PC-3 (cell line): ENCODE measurements around the gene ROR1. TPM values are rescaled to one million over a fixed set of nuclear protein-coding genes. Genes with fewer than 3 reads are reported as not detected.

Source experiments
- ATAC-seq: fragments of 200-7000 bp; cut with Tn5 transposase; 2 replicates; pipeline ENCODE4 v1.9.1; 2020; ENCODE audit warnings: mild to moderate bottlenecking, moderate library complexity
- BruUV-seq: library from RNA; stranded (reverse); fragments of 400-500 nt; replicated peaks from 2 replicates; lab custom pipeline; 2021; lab: Mats Ljungman, UMichigan
- CTCF ChIA-PET: fragments of 300-600 bp; sonication (Branson Sonifier 250); formaldehyde crosslinking; loops from one replicate; lab custom pipeline; 2022; ENCODE audit warnings: antibody characterized with exemption; lab: Charles Lee
- POLR2A ChIA-PET: fragments of 300-600 bp; sonication (Branson Sonifier 250); formaldehyde crosslinking; loops from one replicate; lab custom pipeline; 2022; ENCODE audit warnings: antibody characterized with exemption; ENCODE audit not compliant: unreplicated experiment; lab: Charles Lee
- DNase-seq: peaks from one replicate; pipeline ENCODE4 v3.0.0-alpha.2; 2015
- H2AFZ ChIP-seq: fragments of 300-600 bp; sonication (generic); 2 replicates; pipeline ENCODE4 v1.6.0; 2016; ENCODE audit warnings: antibody characterized with exemption, low read length
- H3F3A ChIP-seq: fragments of 300-600 bp; sonication (generic); one replicate; pipeline ENCODE4 v1.6.0; 2017; ENCODE audit warnings: antibody characterized with exemption, low read length, control low read depth, mild to moderate bottlenecking; ENCODE audit not compliant: unreplicated experiment
- H3K27ac ChIP-seq: fragments of 300-600 bp; sonication (generic); 2 replicates; pipeline ENCODE4 v1.5.1; 2016; ENCODE audit warnings: mild to moderate bottlenecking, low read length
- H3K27me3 ChIP-seq: fragments of 300-600 bp; sonication (generic); 2 replicates; pipeline ENCODE4 v1.6.1; 2016; ENCODE audit warnings: low read length, mixed read lengths
- H3K36me3 ChIP-seq: fragments of 300-600 bp; sonication (generic); 2 replicates; pipeline ENCODE4 v1.6.1; 2016; ENCODE audit warnings: low read depth, mixed run types, low read length, mixed read lengths
- H3K4me1 ChIP-seq: fragments of 300-600 bp; sonication (generic); 2 replicates; pipeline ENCODE4 v1.5.1; 2016; ENCODE audit warnings: low read length; ENCODE audit not compliant: insufficient read depth
- H3K4me2 ChIP-seq: fragments of 300-600 bp; sonication (generic); 2 replicates; pipeline ENCODE4 v1.6.0; 2016; ENCODE audit warnings: low read length
- H3K4me3 ChIP-seq: fragments of 300-600 bp; sonication (generic); 2 replicates; pipeline ENCODE4 v1.5.1; 2016; ENCODE audit warnings: mild to moderate bottlenecking, low read length, mixed read lengths
- H3K79me2 ChIP-seq: fragments of 300-600 bp; sonication (generic); 2 replicates; pipeline ENCODE4 v1.6.1; 2017; ENCODE audit warnings: low read length, mixed read lengths
- H3K9ac ChIP-seq: fragments of 300-600 bp; sonication (generic); 2 replicates; pipeline ENCODE4 v1.6.0; 2016; ENCODE audit warnings: mild to moderate bottlenecking, low read length
- H3K9me2 ChIP-seq: fragments of 300-600 bp; sonication (generic); replicated peaks from 2 replicates; pipeline ENCODE4 v1.6.1; 2016; ENCODE audit warnings: mixed run types, low read length, mixed read lengths
- H3K9me3 ChIP-seq: fragments of 300-600 bp; sonication (generic); 2 replicates; pipeline ENCODE4 v1.6.1; 2016; ENCODE audit warnings: low read length, mixed read lengths
- H4K20me1 ChIP-seq: fragments of 300-600 bp; sonication (generic); 2 replicates; pipeline ENCODE4 v1.6.1; 2016; ENCODE audit warnings: low read length, mixed read lengths
- CTCF ChIP-seq: fragments of 300-600 bp; sonication (generic); conservative IDR thresholded peaks from 2 replicates; pipeline ENCODE4 v1.5.1; 2017; ENCODE audit warnings: antibody characterized with exemption, low read depth, mild to moderate bottlenecking, low read length
- EZH2 ChIP-seq: fragments of 300-600 bp; sonication (generic); IDR thresholded peaks from one replicate; pipeline ENCODE4 v1.6.1; 2017; ENCODE audit warnings: antibody characterized with exemption, mild to moderate bottlenecking, low read length; ENCODE audit not compliant: unreplicated experiment
- EZH2phosphoT487 ChIP-seq: fragments of 300-600 bp; sonication (generic); IDR thresholded peaks from 2 replicates; pipeline ENCODE4 v1.6.1; 2018; ENCODE audit warnings: mild to moderate bottlenecking, antibody characterized with exemption, low read length, borderline replicate concordance
- intact Hi-C: fragments of 100-400 bp; cut with micrococcal nuclease; formaldehyde crosslinking; loops from 2 replicates; pipeline ENCODE4 v1.9.0; 2023
- total RNA-seq: library from RNA; depleted of rRNA; stranded (reverse); fragments of >200 nt; gene quantifications from 2 replicates; pipeline ENCODE4 v1.2.3, GENCODE V29; 2014

Gene ROR1
- total RNA-seq, 1 experiment from 2014 or later, result 16.5 TPM

- no peak overlapping the region for H2AFZ ChIP-seq
- ChIA-PET CTCF (no interaction called here), POLR2A (interaction anchor here (0.6 kb wide), 1 partner anchor 28 kb away, joined by 6 read pairs; no protein-coding TSS in a partner anchor)
- H3K27me3 ChIP-seq, result no peaks in the 10 kb centered on the region
- H3F3A ChIP-seq, result no peaks in the 10 kb centered on the region
- H3K9me2 ChIP-seq, result no peaks in the 10 kb centered on the region
- TF ChIP-seq EZH2phosphoT487 (no peak), CTCF (no peak), EZH2 (no peak)
- H3K79me2 ChIP-seq, result no peaks in the 10 kb centered on the region
- no peaks in the 10 kb centered on the region for H4K20me1 ChIP-seq
- no peak for DNase-seq
- no TSS peak for BruUV-seq
- no peaks in the 10 kb centered on the region for H3K36me3 ChIP-seq
- H3K4me1 ChIP-seq, result no peaks in the 10 kb centered on the region
- H3K9ac ChIP-seq, result no peak overlapping the region
- ATAC-seq, result no peak
- H3K9me3 ChIP-seq, result no peaks in the 10 kb centered on the region
- no peak overlapping the region for H3K4me2 ChIP-seq
- H3K4me3 ChIP-seq, result no peak overlapping the region
- H3K27ac ChIP-seq, result no peak overlapping the region
- intact Hi-C loops, result no loop called here
Observed at GRCh38 chr1:64147759-64148158, 373.9 kb downstream of the ROR1 start.

GRCh38 chr1:64150266-64150665, 376.4 kb downstream of the ROR1 start:
- H4K20me1 ChIP-seq, result no peaks in the 10 kb centered on the region
- no peaks in the 10 kb centered on the region for H3K36me3 ChIP-seq
- no peaks in the 10 kb centered on the region for H3K9me2 ChIP-seq
- no peak overlapping the region for H3K4me2 ChIP-seq
- no peak overlapping the region for H3K4me3 ChIP-seq
- no TSS peak for BruUV-seq
- H3K27ac ChIP-seq, result no peak overlapping the region
- intact Hi-C loops, result no loop called here
- TF ChIP-seq EZH2phosphoT487 (no peak), CTCF (no peak)
- ATAC-seq (no peak), DNase-seq (no peak)
- no peaks in the 10 kb centered on the region for H3K4me1 ChIP-seq
- H3K9ac ChIP-seq, result no peak overlapping the region
- ChIA-PET CTCF (no interaction called here), POLR2A (no interaction called here)
- H3K79me2 ChIP-seq, result no peaks in the 10 kb centered on the region
- no peaks in the 10 kb centered on the region for H3F3A ChIP-seq
- H2AFZ ChIP-seq, result no peak overlapping the region
- H3K27me3 ChIP-seq, result no peaks in the 10 kb centered on the region
- no peaks in the 10 kb centered on the region for H3K9me3 ChIP-seq

GRCh38 chr1:64150729-64151230, 377.0 kb downstream of the ROR1 start:
- intact Hi-C loops, result no loop called here
- Histone ChIP-seq H3K9me3 (no peaks in the 10 kb centered on the region), H3K4me3 (no peak overlapping the region), H2AFZ (no peak overlapping the region), H3K9ac (no peak overlapping the region), H4K20me1 (no peaks in the 10 kb centered on the region), H3K9me2 (no peaks in the 10 kb centered on the region), H3K4me2 (no peak overlapping the region), H3K4me1 (no peaks in the 10 kb centered on the region), H3K27me3 (no peaks in the 10 kb centered on the region), H3K36me3 (no peaks in the 10 kb centered on the region), H3F3A (no peaks in the 10 kb centered on the region), H3K79me2 (no peaks in the 10 kb centered on the region), H3K27ac (no peak overlapping the region)
- ATAC-seq (no peak), DNase-seq (no peak)
- no TSS peak for BruUV-seq
- no peak for TF ChIP-seq EZH2
- no peak for TF ChIP-seq CTCF
- TF ChIP-seq EZH2phosphoT487, result no peak
- ChIA-PET POLR2A (interaction anchor here (0.5 kb wide), 1 partner anchor 96 kb away, joined by 3 read pairs; no protein-coding TSS in a partner anchor), CTCF (no interaction called here)
